ENCODE data around the gene VTA1. TPM values are rescaled to one million over a fixed set of nuclear protein-coding genes. Genes with fewer than 3 reads are reported as not detected.

Gene VTA1
- total and polyA plus RNA-seq, 2 of the 8 experiments (the other 6 are each of a cell fraction or from before 2014, with no cell fraction given), result 63.6 to 67.0 TPM

DNA sequence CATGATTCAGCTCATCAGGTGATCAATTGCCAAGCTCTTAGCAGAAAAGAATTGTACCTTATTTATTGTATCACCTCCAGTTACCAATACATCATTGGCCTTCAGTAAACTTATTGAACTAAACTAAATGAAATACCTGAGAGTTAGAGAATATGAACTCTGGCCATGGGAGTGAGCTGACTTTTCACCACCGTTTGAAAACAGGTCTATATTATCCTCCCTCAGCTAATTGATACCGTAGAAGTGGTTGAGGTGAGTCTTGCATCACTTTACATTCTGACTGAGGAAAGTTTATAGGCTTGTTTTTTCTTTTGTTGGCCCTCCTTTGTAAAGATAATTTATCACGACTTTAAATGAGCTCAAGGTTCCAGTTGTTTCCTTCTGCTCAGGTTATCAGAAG, 102.2 kb downstream of the VTA1 start (continued):
- TF ChIP-seq FOSL1 (IDR thresholded peaks at IDR 0.05; ENCODE audit: insufficient read depth, low read depth, low read length), result no peak

Measured in H1 (cell line).